Osteoblast (primary cell): ENCODE data around the gene OSBPL9. TPM values are rescaled to one million over a fixed set of nuclear protein-coding genes. Genes with fewer than 3 reads are reported as not detected.

Experiments
- DNase-seq: peaks from one replicate; pipeline ENCODE4 v3.0.0; 2011; ENCODE audit warnings: low spot score, mixed read lengths; ENCODE audit not compliant: insufficient read length; ENCODE audit errors: missing footprints
- H2AFZ ChIP-seq: 2 replicates; pipeline ENCODE4 v1.6.0; 2011; ENCODE audit warnings: mild to moderate bottlenecking, low read length
- H3K27ac ChIP-seq: 2 replicates; pipeline ENCODE4 v1.5.1; 2011; ENCODE audit warnings: mild to moderate bottlenecking, low read depth, low read length, moderate library complexity
- H3K27me3 ChIP-seq: 2 replicates; pipeline ENCODE4 v1.6.0; 2012; ENCODE audit warnings: mild to moderate bottlenecking, control low read depth, inconsistent platforms, low read length, moderate library complexity; ENCODE audit not compliant: insufficient read depth
- H3K36me3 ChIP-seq: 2 replicates; pipeline ENCODE4 v1.5.1; 2011; ENCODE audit warnings: mild to moderate bottlenecking, low read length, control low read depth, moderate library complexity; ENCODE audit not compliant: insufficient read depth
- H3K4me1 ChIP-seq: 2 replicates; pipeline ENCODE4 v1.5.1; 2011; ENCODE audit warnings: mild to moderate bottlenecking, low read length, control low read depth, moderate library complexity; ENCODE audit not compliant: insufficient read depth
- H3K4me2 ChIP-seq: 2 replicates; pipeline ENCODE4 v1.6.0; 2011; ENCODE audit warnings: mild to moderate bottlenecking, low read length; ENCODE audit not compliant: insufficient read depth
- H3K4me3 ChIP-seq: fragments of 200-600 bp; sonication (generic); 3 replicates; pipeline ENCODE4 v1.5.1; 2012; ENCODE audit warnings: mild to moderate bottlenecking, low read length, inconsistent platforms; ENCODE audit not compliant: insufficient read depth
- H3K79me2 ChIP-seq: 2 replicates; pipeline ENCODE4 v1.6.0; 2012; ENCODE audit warnings: mild to moderate bottlenecking, low read length, control low read depth, inconsistent platforms; ENCODE audit not compliant: insufficient read depth
- H3K9me3 ChIP-seq: 2 replicates; pipeline ENCODE4 v1.5.1; 2011; ENCODE audit warnings: low read depth, low read length, control low read depth
- H4K20me1 ChIP-seq: 2 replicates; pipeline ENCODE4 v1.6.0; 2012; ENCODE audit warnings: mild to moderate bottlenecking, low read length, control low read depth; ENCODE audit not compliant: insufficient read depth
- CTCF ChIP-seq: IDR thresholded peaks from 2 replicates; pipeline ENCODE4 v1.5.1; 2011; ENCODE audit warnings: mild to moderate bottlenecking, low read depth, low read length, moderate library complexity; ENCODE audit errors: extremely low read depth
- total RNA-seq: library from RNA; depleted of rRNA; stranded (reverse); fragments of >200 nt; gene quantifications from 2 replicates; pipeline ENCODE4 v1.2.3, GENCODE V29; 2012

The OSBPL9 gene
- total RNA-seq, 1 donor = 87.9 TPM

- no peak overlapping the region for H3K4me2 ChIP-seq
- H2AFZ ChIP-seq = no peak overlapping the region
- no peak for TF ChIP-seq CTCF
- H4K20me1 ChIP-seq = peaks cover 17% of the 10 kb centered on the region
- peaks cover 16% of the 10 kb centered on the region for H3K4me1 ChIP-seq
- no peak overlapping the region for H3K4me3 ChIP-seq
- peaks cover 91% of the 10 kb centered on the region for H3K79me2 ChIP-seq
- H3K27me3 ChIP-seq = no peaks in the 10 kb centered on the region
- DNase-seq = no peak
- no peak overlapping the region for H3K27ac ChIP-seq
- no peaks in the 10 kb centered on the region for H3K9me3 ChIP-seq
- H3K36me3 ChIP-seq = no peaks in the 10 kb centered on the region
Observed at GRCh38 chr1:51623450-51623849, 6.6 kb downstream of the OSBPL9 start.

DNA sequence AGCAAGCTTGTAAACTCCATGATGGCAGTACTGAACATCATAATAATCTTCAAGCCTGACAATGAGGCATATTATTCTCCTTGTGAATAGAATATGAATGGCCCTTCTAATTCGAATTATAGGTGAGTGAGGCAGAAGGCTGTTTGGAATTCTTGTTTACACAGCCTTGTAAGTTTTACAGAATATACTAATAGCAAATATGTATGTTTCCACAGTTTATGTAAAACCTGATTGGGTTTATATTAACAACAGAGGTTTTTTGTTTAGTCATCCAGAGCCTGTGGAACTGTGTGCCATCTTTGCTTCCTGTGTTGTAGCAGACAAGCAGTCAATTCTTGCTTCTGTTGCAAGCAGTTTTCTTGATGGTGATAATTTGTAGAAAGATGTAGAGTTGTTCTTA, 8.0 kb downstream of the OSBPL9 start:
- Histone ChIP-seq H3K27ac (no peak overlapping the region), H4K20me1 (peaks cover 14% of the 10 kb centered on the region), H3K4me2 (no peak overlapping the region), H3K79me2 (peaks cover 90% of the 10 kb centered on the region), H3K9me3 (no peaks in the 10 kb centered on the region), H3K4me1 (peaks cover 14% of the 10 kb centered on the region), H3K36me3 (no peaks in the 10 kb centered on the region), H2AFZ (no peak overlapping the region), H3K27me3 (no peaks in the 10 kb centered on the region), H3K4me3 (no peak overlapping the region)
- no peak for DNase-seq
- no peak for TF ChIP-seq CTCF

GRCh38 chr1:51627672-51628071, 10.8 kb downstream of the OSBPL9 start:
- H3K4me1 ChIP-seq = peaks cover 5% of the 10 kb centered on the region
- no peak overlapping the region for H3K4me3 ChIP-seq
- no peaks in the 10 kb centered on the region for H3K27me3 ChIP-seq
- no peaks in the 10 kb centered on the region for H3K9me3 ChIP-seq
- H3K36me3 ChIP-seq = no peaks in the 10 kb centered on the region
- H3K4me2 ChIP-seq = no peak overlapping the region
- H3K79me2 ChIP-seq = peaks cover 87% of the 10 kb centered on the region
- H3K27ac ChIP-seq = no peak overlapping the region
- peak; percentile 65 for DNase-seq
- no peak overlapping the region for H2AFZ ChIP-seq
- H4K20me1 ChIP-seq = peaks cover 13% of the 10 kb centered on the region
- TF ChIP-seq CTCF = peak; percentile 68

GRCh38 chr1:51628715-51629590, 12.1 kb downstream of the OSBPL9 start:
- no peak for TF ChIP-seq CTCF
- H3K27ac ChIP-seq = no peak overlapping the region
- H3K9me3 ChIP-seq = no peaks in the 10 kb centered on the region
- peaks cover 81% of the 10 kb centered on the region for H3K79me2 ChIP-seq
- no peak overlapping the region for H3K4me3 ChIP-seq
- no peak overlapping the region for H3K4me2 ChIP-seq
- no peak overlapping the region for H2AFZ ChIP-seq
- peaks cover 9% of the 10 kb centered on the region for H4K20me1 ChIP-seq
- H3K36me3 ChIP-seq = no peaks in the 10 kb centered on the region
- H3K27me3 ChIP-seq = no peaks in the 10 kb centered on the region
- DNase-seq = no peak
- no peaks in the 10 kb centered on the region for H3K4me1 ChIP-seq
